Stimulated activated CD8-positive, alpha-beta memory T cell treated with anti-CD3 and anti-CD28 coated beads, Interleukin-15, amount 100 ng/mL, for 24 hours (primary cell): ENCODE results near the gene HMG20A.

Source experiments
- DNase-seq: peaks from one replicate; pipeline ENCODE4 v3.0.0-alpha.2; 2020; ENCODE audit warnings: low read depth

HMG20A gene

GRCh38 chr15:77478051-77478450, 57.4 kb downstream of the HMG20A start:
- DNase-seq: no peak

- no peak for DNase-seq
Observed at GRCh38 chr15:77479015-77479414, 58.3 kb downstream of the HMG20A start.

- DNase-seq: no peak
Observed at GRCh38 chr15:77480859-77481633, 60.4 kb downstream of the HMG20A start.

GRCh38 chr15:77481670-77482069, 61.0 kb downstream of the HMG20A start:
- DNase-seq: no peak

- DNase-seq: no peak
Observed at GRCh38 chr15:77482570-77482969, 61.9 kb downstream of the HMG20A start.

- DNase-seq: no peak
Observed at GRCh38 chr15:77483425-77484140, 62.9 kb downstream of the HMG20A start.

- no peak for DNase-seq
Observed at GRCh38 chr15:77484994-77485393, 64.3 kb downstream of the HMG20A start.

- no peak for DNase-seq
Observed at GRCh38 chr15:77486542-77487468, 66.1 kb downstream of the HMG20A start.

GRCh38 chr15:77487469-77487842, 66.8 kb downstream of the HMG20A start:
- no peak for DNase-seq

- no peak for DNase-seq
Observed at GRCh38 chr15:77487888-77488287, 67.2 kb downstream of the HMG20A start.

GRCh38 chr15:77489647-77490046, 69.0 kb downstream of the HMG20A start:
- no peak for DNase-seq

GRCh38 chr15:77493324-77493907, 72.7 kb downstream of the HMG20A start:
- DNase-seq: no peak

- no peak for DNase-seq
Observed at GRCh38 chr15:77494073-77494867, 73.6 kb downstream of the HMG20A start.

GRCh38 chr15:77494964-77495363, 74.3 kb downstream of the HMG20A start:
- no peak for DNase-seq

GRCh38 chr15:77495838-77496596, 75.3 kb downstream of the HMG20A start:
- DNase-seq: no peak

GRCh38 chr15:77496715-77497109, 76.0 kb downstream of the HMG20A start:
- peak; percentile 50 for DNase-seq

GRCh38 chr15:77497110-77497737, 76.5 kb downstream of the HMG20A start:
- no peak for DNase-seq

- no peak for DNase-seq
Observed at GRCh38 chr15:77497942-77498361, 77.3 kb downstream of the HMG20A start.

- DNase-seq: no peak
Observed at GRCh38 chr15:77499087-77499760, 78.5 kb downstream of the HMG20A start.
